Stimulated activated naive CD4-positive, alpha-beta T cell treated with Interleukin-2 at 50 U/mL for 16 hours (primary cell): ENCODE measurements around the gene TMEM147.
A peak's percentile ranks its signal among the peaks of the same experiment; 100 is the strongest.

Experiments used
- DNase-seq: peaks from one replicate; lab custom pipeline; 2025; lab: John Stamatoyannopoulos, UW

Gene TMEM147

GRCh38 chr19:35519291-35519690 is 26.1 kb upstream of the TMEM147 start:
- DNase-seq, result no peak

- no peak for DNase-seq
Observed at GRCh38 chr19:35521124-35521743, 24.2 kb upstream of the TMEM147 start.

DNA sequence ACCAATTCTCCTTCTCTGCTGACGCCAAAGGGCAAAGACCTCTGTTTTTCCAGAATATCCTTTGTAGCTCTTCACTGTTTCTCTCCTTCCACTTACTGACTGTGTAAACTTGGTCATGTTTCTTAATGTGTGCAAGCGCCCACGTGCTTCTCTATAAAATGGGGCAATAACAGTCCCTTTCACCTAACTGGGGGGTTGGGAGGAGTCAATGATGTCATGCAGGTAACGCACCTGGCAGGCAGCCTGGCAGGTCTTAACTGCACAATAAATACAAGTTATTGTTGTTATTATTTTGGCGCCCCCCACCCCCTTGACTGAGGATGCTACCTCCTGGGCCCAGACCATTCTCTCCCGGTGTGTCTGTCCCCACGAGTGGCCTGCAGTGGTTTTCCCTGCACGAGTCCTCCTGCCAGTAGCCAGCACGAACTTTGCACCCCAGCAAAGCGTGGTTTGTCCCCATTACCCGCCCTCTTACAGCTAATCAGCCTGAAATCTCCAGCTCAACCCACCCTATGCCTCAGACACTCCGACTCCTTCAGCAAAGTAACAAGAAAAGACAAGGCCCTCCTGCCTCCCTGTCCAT is 22.6 kb upstream of the TMEM147 start:
- no peak for DNase-seq

GRCh38 chr19:35524181-35524837 is 21.1 kb upstream of the TMEM147 start:
- no peak for DNase-seq

DNA sequence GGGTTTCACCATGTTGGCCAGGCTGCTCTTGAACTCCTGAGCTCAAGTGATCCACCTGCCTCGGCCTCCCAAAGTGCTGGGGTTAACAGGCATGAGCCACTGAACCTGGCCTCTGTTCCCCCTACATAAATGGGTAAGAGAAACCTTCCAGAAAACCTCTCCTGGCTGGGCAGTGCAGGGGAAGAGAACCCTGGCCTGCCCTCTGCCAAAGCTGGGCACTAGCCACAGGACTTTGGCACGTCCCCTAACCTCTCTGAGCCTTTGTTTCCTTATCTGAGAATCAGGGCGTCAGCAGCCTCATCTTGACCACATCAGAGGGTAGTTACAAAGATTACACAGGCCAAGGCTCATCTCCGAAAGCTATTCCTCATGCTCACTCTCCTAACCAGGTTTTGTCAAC is 19.6 kb upstream of the TMEM147 start:
- no peak for DNase-seq

- DNase-seq, result no peak
Observed at GRCh38 chr19:35528218-35529038, 17.0 kb upstream of the TMEM147 start, which contains the start of gene SBSN. Gene SBSN, minus strand, starts transcription at chr19:35528311. Its CDS starts 30 bp downstream, at chr19:35528281.

DNA sequence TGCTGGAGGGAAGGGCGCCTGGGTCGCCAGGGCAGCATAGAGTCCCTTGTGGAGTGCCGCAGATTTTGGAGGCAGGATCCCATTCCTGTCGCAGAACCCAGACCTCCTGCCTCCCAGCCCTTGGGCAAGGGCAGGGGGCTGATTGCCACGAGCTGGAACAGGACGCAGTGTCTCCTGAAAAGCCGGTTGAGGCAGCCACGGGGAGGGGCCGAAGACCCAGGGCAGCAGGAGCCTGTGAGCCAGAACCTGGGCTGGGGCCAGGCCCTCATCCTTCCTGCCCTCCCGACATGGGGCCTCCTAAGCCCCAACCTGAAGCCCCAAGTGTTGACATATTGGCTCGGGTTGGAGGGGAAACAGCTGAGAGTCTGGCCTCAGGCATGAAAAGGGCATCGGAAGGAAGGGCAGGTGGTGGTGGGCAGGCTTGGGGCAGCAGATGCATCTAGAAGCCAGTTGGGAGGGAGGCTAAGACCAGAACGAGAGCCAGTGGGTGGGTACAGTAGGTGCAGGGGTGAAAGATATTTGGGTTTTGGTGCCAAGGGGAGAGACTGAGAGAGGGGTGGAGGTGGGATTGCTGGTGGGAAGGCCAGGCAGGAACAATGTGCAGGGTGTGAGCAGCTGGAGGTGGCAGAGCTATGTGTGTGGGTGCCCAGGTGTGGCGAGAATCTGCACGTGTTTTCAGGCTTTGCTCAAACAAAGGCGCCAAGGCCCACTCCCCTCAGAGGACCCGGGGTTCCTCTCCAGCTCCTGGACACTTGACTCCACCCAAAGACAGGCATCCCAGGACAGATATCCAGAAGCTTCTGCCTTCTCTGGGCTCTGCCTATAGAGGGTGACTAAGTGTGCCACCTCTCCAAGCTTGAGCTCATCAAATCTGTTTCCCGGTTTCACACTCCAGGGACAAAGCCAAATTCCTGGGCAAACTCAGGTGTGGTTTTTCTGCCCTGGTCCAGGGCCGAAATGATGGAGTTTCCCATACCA is 15.9 kb upstream of the TMEM147 start:
- DNase-seq, result no peak

GRCh38 chr19:35531291-35531690 is 14.1 kb upstream of the TMEM147 start:
- DNase-seq, result no peak

GRCh38 chr19:35533201-35533821 is 12.1 kb upstream of the TMEM147 start, which contains the start of gene GAPDHS:
Gene GAPDHS, plus strand, starts transcription at chr19:35533456. Its CDS starts 72 bp downstream, at chr19:35533528.
- DNase-seq, result no peak

DNA sequence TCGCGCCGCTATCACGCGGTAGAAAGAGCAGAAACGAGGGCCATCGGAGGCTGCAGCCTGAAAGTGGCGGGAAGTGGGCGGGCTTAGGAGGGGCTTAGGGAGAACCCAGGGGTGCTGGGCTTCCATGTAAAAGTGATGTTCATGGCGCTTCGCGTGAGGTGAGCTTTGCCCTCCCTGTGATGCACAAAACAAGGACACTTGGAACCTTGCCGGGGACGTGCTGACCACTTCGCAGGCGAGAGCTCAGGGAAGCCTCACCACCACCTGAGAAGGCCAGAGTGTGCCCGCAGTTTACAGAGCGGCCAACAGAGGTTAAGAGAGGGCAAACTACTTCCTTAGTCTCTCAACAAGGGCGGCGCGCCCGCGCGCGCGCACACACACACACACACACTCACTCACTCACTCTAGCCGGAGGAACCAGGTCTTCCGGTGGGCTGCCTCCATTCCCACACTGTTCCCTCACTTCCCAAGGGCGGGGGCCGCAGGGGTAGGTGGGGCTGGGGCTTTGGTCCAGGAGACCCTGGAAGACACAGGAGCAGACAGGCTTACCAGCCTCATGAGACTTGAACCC is 11.5 kb upstream of the TMEM147 start:
- DNase-seq, result no peak

- DNase-seq, result no peak
Observed at GRCh38 chr19:35534803-35535480, 10.5 kb upstream of the TMEM147 start.

GRCh38 chr19:35539314-35539713 is 6.1 kb upstream of the TMEM147 start:
- DNase-seq, result no peak

DNA sequence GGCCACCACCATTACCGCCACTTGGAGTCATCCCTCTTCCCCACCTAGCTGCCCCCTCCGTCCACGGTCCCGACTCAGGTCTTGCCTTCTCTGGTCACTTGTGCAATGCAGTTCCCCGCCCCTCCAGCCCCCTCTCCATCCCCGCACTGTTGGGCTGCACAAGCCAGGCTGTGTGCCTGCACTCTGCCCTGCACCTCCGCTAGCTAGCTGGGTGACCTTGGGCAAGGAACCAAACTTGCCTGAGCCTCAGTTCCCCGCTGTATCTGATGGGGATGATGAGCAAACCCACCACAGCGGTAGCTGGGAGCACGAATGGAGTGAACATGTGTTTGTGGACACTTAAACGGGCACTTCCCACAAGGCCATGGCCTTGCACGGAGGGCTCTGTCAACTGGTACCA is 5.6 kb upstream of the TMEM147 start:
- DNase-seq, result no peak

GRCh38 chr19:35540356-35540927 is 5.0 kb upstream of the TMEM147 start:
- no peak for DNase-seq

GRCh38 chr19:35542209-35542608 is 3.2 kb upstream of the TMEM147 start:
- DNase-seq, result no peak

DNA sequence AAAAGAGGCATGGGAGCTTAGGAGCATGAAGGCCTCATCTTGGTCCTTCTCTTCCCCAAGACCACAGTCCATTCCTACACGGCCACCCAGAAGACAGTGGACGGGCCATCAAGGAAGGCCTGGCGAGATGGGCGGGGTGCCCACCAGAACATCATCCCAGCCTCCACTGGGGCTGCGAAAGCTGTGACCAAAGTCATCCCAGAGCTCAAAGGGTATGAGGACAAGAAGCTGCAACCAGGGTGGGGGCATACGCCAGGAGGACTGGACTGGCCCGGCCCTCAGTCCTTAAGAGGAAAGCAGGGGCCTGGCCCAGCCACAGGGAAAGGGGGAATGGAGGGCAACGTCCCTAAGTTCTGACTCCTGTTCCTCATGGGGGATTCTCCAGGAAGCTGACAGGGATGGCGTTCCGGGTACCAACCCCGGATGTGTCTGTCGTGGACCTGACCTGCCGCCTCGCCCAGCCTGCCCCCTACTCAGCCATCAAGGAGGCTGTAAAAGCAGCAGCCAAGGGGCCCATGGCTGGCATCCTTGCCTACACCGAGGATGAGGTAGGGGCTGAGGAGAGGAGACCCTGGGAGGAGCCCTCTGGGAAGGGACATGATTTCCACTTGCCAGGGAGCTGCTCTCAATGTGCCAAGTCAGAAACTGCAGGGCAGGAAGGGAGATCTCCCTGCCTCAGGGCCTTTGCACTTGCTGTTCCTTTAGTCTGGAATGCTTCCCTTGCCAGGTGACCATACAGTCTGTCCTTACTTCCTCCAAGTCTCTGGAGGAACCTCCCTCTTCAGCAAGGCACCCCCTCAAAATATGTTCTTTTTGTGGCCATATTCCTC is 1.9 kb upstream of the TMEM147 start:
- DNase-seq, result no peak

DNA sequence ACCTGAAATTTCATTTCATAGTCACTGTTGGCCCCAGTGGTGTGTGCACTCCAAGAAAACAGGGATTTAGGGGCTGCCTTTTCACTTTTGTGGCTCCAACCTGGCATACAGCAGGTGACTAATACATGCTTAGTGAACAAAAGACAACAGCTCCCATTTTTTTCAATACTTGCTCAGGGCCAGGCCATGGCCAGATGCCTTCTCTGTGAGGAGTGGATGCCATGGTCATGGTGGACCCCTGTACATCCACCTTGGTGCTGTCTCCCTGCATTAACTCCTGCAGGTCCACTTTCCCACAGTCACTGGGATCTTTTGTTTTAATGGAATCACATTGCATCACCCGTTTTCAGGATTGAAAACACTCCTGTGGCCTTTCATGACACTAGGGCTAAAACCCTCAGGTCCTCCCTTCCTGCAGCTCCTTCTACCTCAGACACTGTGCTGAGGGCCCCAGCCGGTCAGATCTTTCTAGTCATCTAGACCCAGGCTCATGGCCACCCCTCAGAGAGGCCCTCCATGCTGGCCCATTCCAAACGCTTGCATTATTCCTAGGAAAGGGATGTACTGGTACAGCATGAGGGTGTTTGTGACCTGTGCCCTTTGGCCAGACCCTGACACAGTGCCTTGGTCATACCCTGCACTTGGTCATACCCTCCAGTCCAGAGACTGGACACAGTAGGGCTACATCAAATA is 1.2 kb upstream of the TMEM147 start:
- DNase-seq, result no peak

GRCh38 chr19:35545855-35546381 is 492 bp downstream of the TMEM147 start:
- peak; percentile 58 for DNase-seq
